Naive thymus-derived CD4-positive, alpha-beta T cell (primary cell): ENCODE measurements around the gene ALOX12. TPM values are rescaled to one million over a fixed set of nuclear protein-coding genes. Genes with fewer than 3 reads are reported as not detected.
"Not testable (repeated sequence)": the region's sequence is repeated elsewhere in the genome, so short reads cannot be mapped to it uniquely, and the experiment has no call there.

Source experiments
- ATAC-seq: fragments of 150-1000 bp; cut with Tn5 transposase; 2 replicates; pipeline ENCODE4 v1.10.0; 2021; ENCODE audit warnings: mild to moderate bottlenecking, moderate library complexity
- CTCF ChIA-PET: fragments of 350-600 bp; sonication (Branson Sonifier 250); formaldehyde crosslinking; loops from one replicate; lab custom pipeline; 2021; ENCODE audit warnings: antibody characterized with exemption; lab: Charles Lee
- POLR2A ChIA-PET: fragments of 350-600 bp; sonication (Branson Sonifier 250); formaldehyde crosslinking; loops from one replicate; lab custom pipeline; 2021; ENCODE audit warnings: antibody characterized with exemption, inconsistent platforms; lab: Charles Lee
- DNase-seq, 9 donors: peaks; one replicate each; pipeline versions ENCODE4 v3.0.0 to v3.0.0-alpha.2; 2020 to 2022; ENCODE audit warnings: mixed read lengths in 1 of 9
- H3K27ac ChIP-seq: one replicate; pipeline ENCODE4 v1.7.0; 2013; ENCODE audit warnings: mild to moderate bottlenecking, low read depth, low read length, moderate library complexity
- H3K27me3 ChIP-seq, 2 donors: one replicate each; pipeline ENCODE4 v1.7.0; 2013; ENCODE audit warnings: low read length in 2 of 2, mild to moderate bottlenecking in 2 of 2, moderate library complexity in 2 of 2; ENCODE audit not compliant: control insufficient read depth in 2 of 2, insufficient read depth in 2 of 2
- H3K36me3 ChIP-seq, 3 experiments: 1 replicate in 2 of 3; 2 replicates in 1 of 3; pipeline ENCODE4 v1.7.0; 2013; ENCODE audit warnings: low read length in 3 of 3, mild to moderate bottlenecking in 3 of 3, moderate library complexity in 1 of 3; ENCODE audit not compliant: insufficient read depth in 3 of 3, control insufficient read depth in 2 of 3
- H3K4me1 ChIP-seq, 2 donors: one replicate each; pipeline ENCODE4 v1.7.0; 2013; ENCODE audit warnings: low read length in 2 of 2, mild to moderate bottlenecking in 2 of 2, moderate library complexity in 1 of 2; ENCODE audit not compliant: control insufficient read depth in 2 of 2, insufficient read depth in 2 of 2
- H3K4me3 ChIP-seq: 2 replicates; pipeline ENCODE4 v1.7.0; 2013; ENCODE audit warnings: mild to moderate bottlenecking, low read length
- H3K9me3 ChIP-seq, 3 experiments: 1 replicate in 2 of 3; 2 replicates in 1 of 3; pipeline ENCODE4 v1.7.0; 2013; ENCODE audit warnings: low read length in 3 of 3; ENCODE audit not compliant: control insufficient read depth in 2 of 3
- H3K27ac Mint-ChIP-seq, 9 donors: one replicate each; pipeline ENCODE4 v1.8.0; 2020 to 2022; ENCODE audit warnings: mixed read lengths in 9 of 9, mild to moderate bottlenecking in 8 of 9, moderate library complexity in 5 of 9, inconsistent platforms in 2 of 9
- H3K27me3 Mint-ChIP-seq, 5 donors: one replicate each; pipeline ENCODE4 v1.8.0; 2021 to 2022; ENCODE audit warnings: mixed read lengths in 5 of 5, mild to moderate bottlenecking in 1 of 5
- H3K36me3 Mint-ChIP-seq, 5 donors: one replicate each; pipeline ENCODE4 v1.8.0; 2020 to 2022; ENCODE audit warnings: mixed read lengths in 5 of 5, mild to moderate bottlenecking in 3 of 5, inconsistent platforms in 1 of 5
- H3K4me1 Mint-ChIP-seq, 7 donors: one replicate each; pipeline ENCODE4 v1.8.0; 2020 to 2022; ENCODE audit warnings: mixed read lengths in 7 of 7, mild to moderate bottlenecking in 3 of 7, inconsistent platforms in 1 of 7
- H3K4me3 Mint-ChIP-seq, 10 donors: one replicate each; pipeline ENCODE4 v1.8.0; 2020 to 2022; ENCODE audit warnings: mild to moderate bottlenecking in 10 of 10, mixed read lengths in 10 of 10, moderate library complexity in 6 of 10, inconsistent platforms in 2 of 10
- H3K9me3 Mint-ChIP-seq, 11 donors: one replicate each; pipeline ENCODE4 v1.8.0; 2020 to 2022; ENCODE audit warnings: mixed read lengths in 11 of 11, mild to moderate bottlenecking in 4 of 11, inconsistent platforms in 1 of 11, moderate library complexity in 1 of 11
- intact Hi-C, 2 donors: fragments of 100-400 bp; cut with micrococcal nuclease; formaldehyde crosslinking; loops; one replicate each; pipeline ENCODE4 v1.15.1; 2023
- polyA plus RNA-seq, 2 donors: library from polyadenylated mRNA; unstranded; fragments of 300-500 nt; fragmentation: Illumina TruSeq; gene quantifications; one replicate each; pipeline ENCODE4 v1.2.3, GENCODE V29; 2021
- total RNA-seq, 6 experiments: library from RNA in 5 of 6; stranded (reverse) in 5 of 6; gene quantifications; 1 replicate in 5 of 6; 2 replicates in 1 of 6; pipeline ENCODE4 v1.2.3 and lab custom pipeline; 2021 to 2026

ALOX12 gene
- total RNA-seq (1 to 10 TPM in 1 of 5 experiments, not detected in 4; 1.0 TPM), polyA plus RNA-seq (under 1 TPM; 0.08 to 0.48 TPM), total RNA-seq (lab: John Stamatoyannopoulos, UW) (not detected)

DNA sequence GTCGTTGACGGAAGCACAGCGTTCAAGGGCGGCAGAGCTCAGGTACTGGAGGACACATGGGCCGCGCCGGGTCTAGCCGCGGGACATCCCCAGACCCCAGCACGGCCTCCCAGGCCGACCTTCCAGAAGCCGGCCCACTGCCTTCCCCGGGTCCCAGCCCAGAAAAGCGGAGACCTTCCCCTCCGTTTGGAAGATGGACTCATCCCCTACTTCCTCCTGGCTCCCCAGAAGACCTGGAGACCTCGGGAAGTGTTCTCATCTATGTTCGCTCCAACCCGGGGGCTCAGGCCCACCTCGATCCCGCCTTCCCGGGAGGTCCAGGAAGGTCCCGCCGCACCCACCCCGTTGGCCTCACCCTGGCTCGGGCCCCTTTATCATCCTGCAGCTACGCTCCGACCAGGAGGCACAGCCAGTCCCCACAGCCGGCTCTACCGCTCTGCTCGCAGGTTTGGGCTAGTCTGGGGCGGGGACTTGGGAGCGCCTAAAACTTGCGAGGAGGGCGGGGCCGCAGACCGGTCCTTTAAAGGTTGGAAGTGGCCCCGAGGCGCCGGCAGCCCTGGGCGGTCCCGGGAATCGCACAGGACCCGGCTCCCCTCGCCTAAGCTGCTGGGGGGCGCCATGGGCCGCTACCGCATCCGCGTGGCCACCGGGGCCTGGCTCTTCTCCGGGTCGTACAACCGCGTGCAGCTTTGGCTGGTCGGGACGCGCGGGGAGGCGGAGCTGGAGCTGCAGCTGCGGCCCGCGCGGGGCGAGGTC lies at the start of gene ALOX12:
ALOX12 (plus strand) TSS at position 550 of the 756 bp plus-strand sequence; CDS start at position 619, 69 bp downstream.
- Histone ChIP-seq H3K27me3 (no peaks in the 10 kb centered on the region), H3K4me3 (no peak within 1 kb of the TSS), H3K27ac (no peak within 1 kb of the TSS), H3K4me1 (no peaks in the 10 kb centered on the region), H3K9me3 (no peaks in the 10 kb centered on the region), H3K36me3 (peaks cover 0 to 40% (median 2%) of the 10 kb centered on the region in 3 experiments)
- CTCF ChIA-PET, result no interaction called here
- Mint-ChIP-seq H3K9me3 (peaks cover 0 to 2% (median 0%) of the 10 kb centered on the region in 11 donors), H3K4me1 (peaks cover 0 to 12% (median 5%) of the 10 kb centered on the region in 7 donors), H3K36me3 (peaks cover 4 to 28% (median 17%) of the 10 kb centered on the region in 5 donors), H3K27ac (peak within 1 kb of the TSS in 2 of 9 donors; percentile 19 to 25), H3K27me3 (no peaks in the 10 kb centered on the region), H3K4me3 (peak within 1 kb of the TSS in 1 of 10 donors; percentile 47)
- intact Hi-C loops, result no loop called here
- ATAC-seq (peak; percentile 20), DNase-seq (no peak)
- POLR2A ChIA-PET, result no interaction called here

DNA sequence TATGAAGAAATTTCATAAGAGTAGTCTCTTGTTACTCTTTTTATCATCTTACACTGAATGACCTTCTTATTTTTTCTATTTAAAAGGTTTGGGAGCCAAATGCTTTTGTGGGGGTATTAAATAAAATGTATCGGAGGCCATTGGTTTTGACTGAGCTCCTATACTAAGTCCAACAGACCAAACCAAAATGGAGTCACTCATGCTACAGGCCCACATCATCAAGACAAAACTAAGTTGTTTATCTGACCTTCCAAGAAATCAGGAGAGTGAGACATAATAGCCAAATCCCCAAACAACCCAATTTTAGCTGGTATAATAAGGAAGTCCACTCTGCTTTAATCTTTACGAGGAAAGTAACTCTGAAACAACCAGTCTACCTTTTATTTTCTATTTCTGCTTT lies 48.1 kb upstream of the ALOX12 start:
- Mint-ChIP-seq H3K27ac (no peak overlapping the region), H3K4me1 (peaks cover 0 to 9% (median 5%) of the 10 kb centered on the region in 7 donors), H3K4me3 (no peak overlapping the region), H3K36me3 (peaks cover 0 to 13% (median 8%) of the 10 kb centered on the region in 5 donors), H3K27me3 (no peaks in the 10 kb centered on the region), H3K9me3 (peaks cover 0 to 3% (median 0%) of the 10 kb centered on the region in 11 donors)
- no peak overlapping the region for H3K4me3 ChIP-seq
- DNase-seq (no peak), ATAC-seq (no peak)
- H3K4me1 ChIP-seq, result no peaks in the 10 kb centered on the region
- no peaks in the 10 kb centered on the region for H3K27me3 ChIP-seq
- ChIA-PET CTCF (no interaction called here), POLR2A (no interaction called here)
- H3K36me3 ChIP-seq, result no peaks in the 10 kb centered on the region
- no peaks in the 10 kb centered on the region for H3K9me3 ChIP-seq
- intact Hi-C loops, result no loop called here
- no peak overlapping the region for H3K27ac ChIP-seq

DNA sequence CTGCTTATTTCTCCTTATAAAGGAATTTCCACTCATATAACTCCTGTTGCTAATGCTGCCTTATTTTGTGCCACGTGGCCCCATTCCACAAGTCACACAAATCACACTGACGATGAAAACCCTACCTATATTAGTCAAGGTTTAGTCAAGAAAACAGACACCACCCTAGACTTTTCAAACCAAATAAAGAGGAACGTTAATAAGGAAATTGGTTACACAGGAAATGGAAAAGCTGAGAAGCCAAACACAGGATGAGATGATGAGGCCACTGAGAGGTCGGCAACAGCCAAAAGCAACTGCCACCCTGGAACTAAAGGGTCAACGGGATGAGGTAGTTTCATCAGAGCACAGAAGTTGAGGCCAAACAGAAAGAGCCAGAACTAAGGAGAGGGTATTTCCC lies 47.3 kb upstream of the ALOX12 start:
- H3K4me3 Mint-ChIP-seq, result no peak overlapping the region
- POLR2A ChIA-PET, result no interaction called here
- H3K9me3 ChIP-seq, result no peaks in the 10 kb centered on the region

GRCh38 chr17:6948976-6949375 lies 46.9 kb upstream of the ALOX12 start:
- peak overlapping the region in 1 of 9 donors; percentile 2 for H3K27ac Mint-ChIP-seq
- Histone ChIP-seq H3K27ac (no peak overlapping the region), H3K36me3 (no peaks in the 10 kb centered on the region), H3K27me3 (no peaks in the 10 kb centered on the region), H3K4me3 (no peak overlapping the region), H3K4me1 (no peaks in the 10 kb centered on the region), H3K9me3 (no peaks in the 10 kb centered on the region)
- intact Hi-C loops, result no loop called here
- H3K36me3 Mint-ChIP-seq, result peaks cover 0 to 20% (median 8%) of the 10 kb centered on the region in 5 donors
- no peaks in the 10 kb centered on the region for H3K27me3 Mint-ChIP-seq
- DNase-seq (no peak), ATAC-seq (no peak)
- H3K4me3 Mint-ChIP-seq, result no peak overlapping the region
- ChIA-PET CTCF (no interaction called here), POLR2A (no interaction called here)
- H3K9me3 Mint-ChIP-seq, result peaks cover 0 to 3% (median 0%) of the 10 kb centered on the region in 11 donors
- H3K4me1 Mint-ChIP-seq, result peaks cover 0 to 9% (median 5%) of the 10 kb centered on the region in 7 donors

More for the DNA sequence above, 47.3 kb upstream of the ALOX12 start:
- no peaks in the 10 kb centered on the region for H3K36me3 ChIP-seq
- Mint-ChIP-seq H3K4me1 (peaks cover 0 to 9% (median 5%) of the 10 kb centered on the region in 7 donors), H3K9me3 (peaks cover 0 to 3% (median 0%) of the 10 kb centered on the region in 11 donors), H3K27me3 (no peaks in the 10 kb centered on the region), H3K27ac (peak overlapping the region in 1 of 9 donors; percentile 2), H3K36me3 (peaks cover 0 to 16% (median 8%) of the 10 kb centered on the region in 5 donors)
- no peak overlapping the region for H3K4me3 ChIP-seq
- intact Hi-C loops, result no loop called here
- CTCF ChIA-PET, result no interaction called here
- DNase-seq (no peak), ATAC-seq (peak; percentile 29)
- no peaks in the 10 kb centered on the region for H3K27me3 ChIP-seq
- H3K27ac ChIP-seq, result no peak overlapping the region
- no peaks in the 10 kb centered on the region for H3K4me1 ChIP-seq

- H3K36me3 Mint-ChIP-seq, result peaks cover 0 to 32% (median 8%) of the 10 kb centered on the region in 5 donors
- H3K9me3 Mint-ChIP-seq, ATAC-seq, intact Hi-C loops, DNase-seq, H3K4me1 ChIP-seq, H3K4me3 Mint-ChIP-seq, H3K27me3 Mint-ChIP-seq, H3K27me3 ChIP-seq, H3K27ac Mint-ChIP-seq, H3K27ac ChIP-seq, CTCF ChIA-PET, H3K36me3 ChIP-seq, H3K9me3 ChIP-seq, POLR2A ChIA-PET, H3K4me3 ChIP-seq: not testable (repeated sequence)
- H3K4me1 Mint-ChIP-seq, result peaks cover 0 to 11% (median 5%) of the 10 kb centered on the region in 7 donors
These were observed 44.9 kb upstream of the ALOX12 start for GRCh38 chr17:6950938-6951337.

DNA sequence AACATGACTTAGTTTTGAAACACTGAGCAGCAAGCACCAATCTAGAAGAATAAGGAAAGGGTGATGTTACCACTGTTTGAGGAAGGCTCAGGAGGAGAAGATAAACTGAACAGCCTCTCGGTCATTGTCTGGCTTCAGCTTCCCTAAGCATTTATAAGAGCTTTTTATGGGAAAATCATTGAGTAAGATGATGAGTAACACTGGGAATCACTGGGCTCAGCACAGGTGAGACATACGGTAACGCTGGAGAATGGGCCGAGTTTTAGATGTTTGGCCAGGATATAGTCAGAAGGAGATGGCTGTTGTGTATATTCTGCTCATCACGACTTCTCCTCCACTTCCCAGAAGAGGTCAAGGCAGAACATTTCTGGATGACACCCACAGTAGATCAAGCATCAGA lies 42.2 kb upstream of the ALOX12 start:
- H3K27ac Mint-ChIP-seq, result no peak overlapping the region
- Histone ChIP-seq H3K4me1 (no peaks in the 10 kb centered on the region), H3K9me3 (no peaks in the 10 kb centered on the region), H3K36me3 (no peaks in the 10 kb centered on the region), H3K4me3 (no peak overlapping the region), H3K27ac (no peak overlapping the region), H3K27me3 (no peaks in the 10 kb centered on the region)
- DNase-seq (no peak), ATAC-seq (no peak)
- H3K36me3 Mint-ChIP-seq, result peaks cover 0 to 32% (median 5%) of the 10 kb centered on the region in 5 donors
- no peaks in the 10 kb centered on the region for H3K27me3 Mint-ChIP-seq
- H3K4me3 Mint-ChIP-seq, result no peak overlapping the region
- peaks cover 0 to 7% (median 2%) of the 10 kb centered on the region in 7 donors for H3K4me1 Mint-ChIP-seq
- H3K9me3 Mint-ChIP-seq, result peaks cover 0 to 3% (median 0%) of the 10 kb centered on the region in 11 donors
- ChIA-PET CTCF (no interaction called here), POLR2A (no interaction called here)
- intact Hi-C loops, result no loop called here
